ENCODE results near the gene USP49.

Gene USP49

DNA sequence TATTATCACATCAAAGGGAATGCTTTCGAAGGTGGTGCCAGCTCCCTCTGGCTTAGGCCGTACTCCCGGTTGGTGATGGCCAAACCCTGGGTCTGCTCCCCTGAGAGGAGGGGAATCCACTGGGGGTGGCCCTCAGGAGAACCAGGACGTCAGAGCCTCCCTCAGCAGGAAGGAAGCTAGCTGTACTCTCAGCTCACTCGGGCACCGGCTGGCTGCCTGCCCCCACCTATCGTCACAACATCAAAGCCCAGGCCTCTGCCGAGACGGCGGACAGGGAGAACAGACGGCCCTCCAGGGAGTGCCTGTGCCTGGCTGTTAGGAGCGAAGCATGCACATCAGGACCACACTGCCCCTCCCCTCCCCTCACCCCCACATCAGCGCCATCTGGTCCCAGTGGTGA is 138.8 kb downstream of the USP49 start:
- DNase-seq, result no peak

DNA sequence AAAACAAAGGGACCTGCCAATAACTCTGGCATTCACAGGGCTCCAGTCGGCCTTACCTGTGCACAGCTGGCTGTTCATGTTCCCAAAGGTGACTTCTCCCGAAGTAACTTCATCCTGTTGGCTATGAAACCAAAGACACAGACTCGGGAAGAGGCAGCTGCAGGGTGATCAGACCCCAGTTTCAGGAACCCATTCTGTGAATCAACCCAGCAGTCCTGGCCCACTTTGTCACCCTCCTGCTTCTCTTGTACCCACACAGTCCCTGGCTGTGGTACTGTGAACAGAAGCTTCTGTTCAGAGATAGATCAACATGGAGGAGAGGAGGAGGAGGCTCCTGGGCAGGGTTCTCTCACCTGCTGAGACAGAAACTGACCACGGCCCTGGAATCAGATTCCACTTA is 139.3 kb downstream of the USP49 start:
- DNase-seq, result no peak

DNA sequence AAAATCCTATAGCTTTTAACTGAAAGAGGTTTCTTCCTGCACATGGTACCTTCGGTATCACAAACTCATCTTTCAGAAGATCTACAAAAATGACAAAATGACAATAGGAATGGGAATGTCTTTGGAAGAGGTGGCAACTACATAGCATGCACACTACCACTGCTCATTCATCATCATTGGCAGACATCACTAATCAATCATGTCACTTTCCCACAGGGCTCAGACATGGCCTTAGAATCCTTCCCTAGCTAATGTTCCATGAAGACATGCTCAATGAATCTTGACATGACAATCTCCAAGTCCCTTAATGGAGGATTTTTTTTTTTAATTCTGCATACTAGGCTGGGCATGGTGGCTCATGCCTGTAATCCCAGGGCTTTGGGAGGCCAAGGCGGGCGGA is 144.8 kb downstream of the USP49 start:
- no peak for DNase-seq

DNA sequence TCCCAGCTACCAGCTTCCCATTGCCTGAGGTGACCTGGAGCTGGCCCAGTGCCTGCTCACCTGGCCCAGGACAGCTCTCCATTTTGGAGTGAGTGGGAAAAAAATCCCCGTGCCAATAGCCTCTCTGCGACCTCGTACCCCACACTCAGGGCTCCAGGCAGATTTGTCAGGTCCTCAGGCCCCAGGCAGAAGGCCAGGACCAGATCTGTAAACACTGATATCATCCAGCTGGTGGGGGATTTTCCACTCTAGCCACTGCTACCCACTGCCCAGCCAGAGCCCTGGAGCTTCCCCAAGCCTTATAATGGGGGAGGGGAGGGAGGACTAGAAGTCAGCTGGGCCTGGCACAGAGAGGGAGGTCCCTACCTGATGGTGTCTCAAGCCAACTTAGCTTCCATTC is 146.6 kb downstream of the USP49 start:
- DNase-seq, result no peak

DNA sequence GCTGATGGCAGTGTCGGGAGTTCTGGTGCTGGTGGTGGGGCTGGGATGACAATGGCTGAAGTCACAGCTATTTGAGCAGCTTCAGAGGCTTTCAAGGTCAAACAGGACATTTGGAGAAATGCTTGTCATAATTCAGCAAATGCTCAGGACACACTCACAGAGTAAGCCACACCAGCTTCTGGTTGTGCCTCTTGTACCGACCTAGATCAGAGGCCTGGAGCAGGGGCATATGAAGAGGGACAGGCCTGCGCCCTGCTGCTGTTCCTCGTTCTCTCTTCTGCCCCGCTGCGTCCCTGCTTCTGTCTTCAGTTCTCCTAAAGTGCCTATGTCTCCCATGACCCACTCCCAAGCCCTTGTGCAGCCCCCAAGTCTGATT is 147.1 kb downstream of the USP49 start:
- no peak for DNase-seq

DNA sequence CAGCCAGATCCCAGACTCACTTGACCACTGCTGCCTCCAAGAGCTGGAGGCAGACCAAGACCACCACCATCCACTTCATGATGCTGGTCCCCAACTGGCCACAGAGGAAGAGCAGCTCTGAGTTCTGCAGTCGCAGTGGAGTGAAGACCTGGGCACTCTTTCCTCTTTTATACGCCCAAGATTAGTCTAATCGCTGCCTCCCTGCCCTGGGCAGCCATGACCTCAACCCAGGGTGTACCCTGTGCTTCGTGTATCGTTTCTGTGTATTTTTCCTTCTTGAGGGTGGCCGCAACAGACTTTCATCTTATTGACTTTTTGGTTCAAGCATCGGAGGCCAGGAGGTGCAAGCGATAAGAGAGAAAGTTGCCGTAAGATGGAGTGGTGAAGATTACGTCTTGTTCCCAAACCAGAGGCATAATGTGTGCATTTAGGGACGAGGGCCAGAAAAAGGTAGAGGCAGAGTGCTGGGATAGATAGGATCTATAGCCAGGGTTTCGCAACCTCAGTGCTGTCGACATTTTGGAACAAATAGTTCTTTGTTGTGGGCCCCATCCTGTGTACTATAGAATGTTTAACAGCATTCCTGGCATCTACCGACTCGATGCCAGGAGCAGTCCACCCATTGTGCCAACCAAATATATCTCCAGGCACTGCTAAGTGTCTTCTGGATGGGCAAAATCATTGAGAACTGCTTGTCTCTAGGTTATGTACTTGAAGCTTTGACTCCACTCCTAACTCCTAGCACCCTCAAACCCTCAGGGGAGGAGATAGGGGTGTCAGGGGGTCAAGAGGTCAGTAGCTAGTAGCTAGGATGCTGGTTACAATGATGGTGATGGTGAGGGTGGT is 147.7 kb downstream of the USP49 start, which contains the start of gene PGC:
TSS of gene PGC (minus strand) at position 142 of the 846 bp plus-strand sequence. CDS start at position 79, 63 bp downstream.
- DNase-seq, result no peak

DNA sequence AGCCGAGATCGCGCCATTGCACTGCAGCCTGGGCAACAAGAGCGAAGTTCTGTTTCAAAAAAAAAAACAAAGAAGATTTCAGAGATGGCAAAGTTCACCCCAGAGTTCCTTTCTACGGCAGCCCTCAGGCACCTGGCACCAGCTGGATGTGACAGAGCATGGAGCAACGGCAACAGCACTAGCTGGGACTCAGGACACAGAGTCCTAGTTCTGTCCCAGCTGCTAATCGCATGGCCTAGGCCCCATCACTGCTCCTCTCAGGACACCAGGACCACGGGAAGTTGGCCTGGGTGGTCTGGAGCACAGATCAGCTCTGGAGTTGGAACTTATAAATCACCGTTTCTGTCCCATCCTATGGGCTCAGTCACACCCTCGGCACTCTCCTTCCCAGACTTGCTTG is 149.1 kb downstream of the USP49 start:
- DNase-seq, result no peak

DNA sequence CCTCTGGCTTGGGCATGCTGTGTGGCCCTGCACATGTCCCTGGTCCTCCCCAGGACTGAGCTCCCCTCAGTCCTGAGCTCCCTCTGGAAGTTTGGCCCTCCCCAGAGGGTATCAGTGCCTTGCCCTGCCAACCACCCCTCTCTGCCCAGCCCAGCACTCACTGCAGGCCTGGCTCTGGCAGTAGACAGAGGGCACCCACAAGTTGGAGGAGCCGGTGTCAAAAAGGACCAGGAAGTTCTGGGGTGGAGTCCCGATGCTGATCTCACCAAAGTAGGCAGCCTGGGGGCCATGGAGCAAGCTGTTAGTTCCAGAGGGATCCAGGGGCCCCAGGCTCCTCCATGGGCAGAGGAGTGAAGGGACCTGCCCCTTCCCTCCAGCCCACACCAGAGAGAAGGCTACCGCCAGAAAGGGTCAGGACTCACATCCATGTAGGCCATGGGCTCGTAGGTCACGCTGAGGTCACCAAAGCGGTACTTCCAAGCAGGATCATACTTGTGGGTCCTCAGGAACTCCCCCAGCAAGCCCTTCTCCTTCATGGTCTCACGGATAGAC is 150.9 kb downstream of the USP49 start:
- no peak for DNase-seq

DNA sequence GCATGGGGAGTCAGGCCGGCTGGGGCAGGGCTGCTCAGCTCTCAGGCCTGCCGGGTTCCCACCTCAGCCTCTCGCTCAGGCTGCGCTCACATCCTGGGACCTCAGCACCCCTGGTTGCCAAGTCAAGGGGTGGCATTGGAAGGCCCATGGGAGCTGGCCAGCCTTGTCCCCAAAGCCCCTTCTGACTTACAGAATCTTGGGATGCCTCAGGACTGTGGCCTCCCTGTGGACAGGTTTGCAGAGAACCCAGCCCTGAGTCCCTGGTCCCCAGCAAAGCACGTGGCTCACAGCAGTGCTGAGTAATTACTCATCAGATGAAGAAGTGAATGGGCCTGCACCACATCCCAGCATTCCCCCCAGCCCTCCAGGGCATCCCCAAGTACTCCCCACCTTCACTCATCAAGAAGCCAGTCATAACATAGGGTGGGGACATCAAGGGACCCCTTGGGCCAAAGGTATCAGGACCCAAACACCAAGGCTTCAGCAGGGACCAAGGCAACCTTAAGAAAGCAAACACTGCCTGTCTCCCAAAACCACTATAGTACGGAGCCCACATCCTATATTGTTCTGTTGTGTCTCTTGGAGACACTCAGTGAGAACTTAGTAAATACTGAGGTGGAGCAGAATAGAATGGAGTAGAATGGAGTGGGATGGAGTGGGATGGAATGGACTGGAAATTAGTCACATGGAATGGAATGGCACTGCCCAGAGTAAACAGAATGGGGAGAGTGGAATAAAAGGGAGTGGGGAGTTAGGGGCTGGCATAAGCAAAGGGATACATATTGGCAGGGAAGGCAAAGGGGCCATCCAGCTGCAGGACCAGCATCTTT is 151.6 kb downstream of the USP49 start:
- no peak for DNase-seq

DNA sequence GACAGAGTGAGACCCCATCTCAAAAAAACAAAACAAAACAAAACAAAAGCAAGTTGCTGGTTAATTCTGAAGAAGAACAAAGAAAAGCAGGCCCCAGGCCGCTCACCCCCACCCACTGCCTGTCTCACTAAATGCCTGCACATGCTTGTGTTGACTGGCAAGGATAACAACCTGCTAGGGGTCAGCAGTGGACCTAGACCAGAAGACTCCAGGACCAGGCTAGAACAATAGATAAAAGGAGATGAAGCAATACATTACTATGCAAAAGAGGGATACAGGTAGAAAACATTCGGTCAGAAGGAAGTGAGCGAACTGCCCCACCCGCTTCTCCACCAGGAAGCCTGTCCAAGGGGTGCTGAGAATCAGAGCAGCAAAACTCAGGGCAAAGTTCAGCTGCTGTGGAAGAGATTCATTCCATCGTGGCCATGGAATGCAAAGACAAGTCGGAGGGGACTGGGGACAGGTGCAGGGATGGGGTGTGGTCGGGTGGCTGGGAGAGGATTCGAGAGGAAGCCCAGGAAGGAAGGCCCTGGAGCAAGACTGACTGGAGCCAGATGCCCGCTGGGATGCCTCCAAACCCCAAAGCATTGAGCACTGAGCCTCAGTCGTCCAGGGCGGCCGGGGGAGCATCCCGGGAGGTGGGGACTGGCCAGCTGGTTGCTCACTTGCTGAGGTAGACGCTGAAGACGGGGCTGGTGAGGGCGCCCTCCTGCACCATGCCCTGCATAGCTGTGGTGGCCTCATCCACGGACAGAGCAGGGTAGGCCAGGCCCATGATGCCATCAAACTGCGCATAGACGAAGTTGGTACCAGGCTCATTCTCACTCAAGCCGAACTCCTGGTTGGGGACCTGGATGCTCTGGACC is 153.3 kb downstream of the USP49 start:
- no peak for DNase-seq

DNA sequence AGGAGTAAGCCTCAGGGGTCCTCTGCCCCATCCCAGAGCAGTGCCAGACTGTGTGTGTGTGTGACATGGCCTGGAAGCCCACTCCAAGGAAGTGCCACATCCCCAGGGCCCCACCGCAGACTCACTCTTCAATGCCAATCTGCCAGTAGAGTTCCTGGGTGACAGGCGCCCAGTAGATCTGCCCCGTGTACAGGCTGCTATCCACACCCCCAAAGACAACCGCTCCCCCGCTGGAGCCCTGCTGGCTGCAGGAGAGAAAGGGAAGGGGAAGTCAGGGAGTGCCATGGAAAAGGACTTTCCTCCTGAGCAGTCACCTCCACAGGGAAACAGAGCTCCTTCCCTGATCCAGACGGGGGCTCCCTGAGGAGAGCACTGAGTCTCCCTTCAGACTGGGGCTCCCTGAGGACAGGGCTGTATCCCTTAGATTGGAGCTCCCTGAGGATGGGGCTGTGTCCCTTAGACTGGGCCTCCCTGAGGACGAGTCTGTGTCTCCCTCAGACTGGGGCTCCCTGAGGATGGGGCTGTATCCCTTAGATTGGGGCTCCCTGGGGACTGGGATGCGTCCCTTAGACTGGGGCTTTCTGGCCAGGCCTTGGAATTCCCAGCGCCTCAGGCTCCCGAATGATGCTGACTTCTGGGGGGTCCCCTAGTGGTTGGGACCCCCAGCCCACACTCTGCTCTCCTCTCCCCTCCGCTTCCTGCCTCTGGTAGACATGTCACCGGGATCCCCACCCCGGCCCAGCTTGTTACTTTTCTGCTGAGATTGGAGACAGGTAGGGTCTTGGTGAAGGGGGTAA is 154.6 kb downstream of the USP49 start:
- no peak for DNase-seq

Measured in right kidney (tissue), 1 donor.